ENCODE data around the gene CHCHD6.
A peak's percentile ranks its signal among the peaks of the same experiment; 100 is the strongest.

Gene CHCHD6

GRCh38 chr3:126703512-126704493, at the start of gene CHCHD6:
Gene CHCHD6, plus strand, starts transcription at chr3:126704240. Its CDS starts 73 bp downstream, at chr3:126704313.
- peak; percentile 88 to 95 (median 95) for DNase-seq (ENCODE audit: low read depth in 3 of 3, low spot score in 1 of 3)

- peak; percentile 21 to 78 (median 57) for DNase-seq (ENCODE audit: low read depth in 3 of 3, low spot score in 1 of 3)
These were observed 49.3 kb upstream of the CHCHD6 start, which contains the start of gene TXNRD3 for GRCh38 chr3:126654571-126655383. Gene TXNRD3, minus strand, starts transcription at chr3:126655124.

GRCh38 chr3:126655887-126656286, 48.2 kb upstream of the CHCHD6 start:
- DNase-seq (ENCODE audit: low read depth in 3 of 3, low spot score in 1 of 3): no peak

- DNase-seq (ENCODE audit: low read depth in 3 of 3, low spot score in 1 of 3): no peak
These were observed 47.5 kb upstream of the CHCHD6 start for GRCh38 chr3:126656371-126657134.

- DNase-seq (ENCODE audit: low read depth in 3 of 3, low spot score in 1 of 3): no peak
These were observed 46.1 kb upstream of the CHCHD6 start for GRCh38 chr3:126657901-126658300.

GRCh38 chr3:126658584-126658983, 45.5 kb upstream of the CHCHD6 start:
- no peak for DNase-seq (ENCODE audit: low read depth in 3 of 3, low spot score in 1 of 3)

- DNase-seq (ENCODE audit: low read depth in 3 of 3, low spot score in 1 of 3): no peak
These were observed 43.8 kb upstream of the CHCHD6 start for GRCh38 chr3:126659915-126660886.

- no peak for DNase-seq (ENCODE audit: low read depth in 3 of 3, low spot score in 1 of 3)
These were observed 42.3 kb upstream of the CHCHD6 start for GRCh38 chr3:126661532-126662364.

GRCh38 chr3:126663257-126663656, 40.8 kb upstream of the CHCHD6 start:
- DNase-seq (ENCODE audit: low read depth in 3 of 3, low spot score in 1 of 3): no peak

GRCh38 chr3:126663750-126664149, 40.3 kb upstream of the CHCHD6 start:
- DNase-seq (ENCODE audit: low read depth in 3 of 3, low spot score in 1 of 3): no peak

GRCh38 chr3:126664591-126665214, 39.3 kb upstream of the CHCHD6 start:
- no peak for DNase-seq (ENCODE audit: low read depth in 3 of 3, low spot score in 1 of 3)

- no peak for DNase-seq (ENCODE audit: low read depth in 3 of 3, low spot score in 1 of 3)
These were observed 38.7 kb upstream of the CHCHD6 start for GRCh38 chr3:126665221-126665936.

- no peak for DNase-seq (ENCODE audit: low read depth in 3 of 3, low spot score in 1 of 3)
These were observed 37.9 kb upstream of the CHCHD6 start for GRCh38 chr3:126665959-126666657.

- no peak for DNase-seq (ENCODE audit: low read depth in 3 of 3, low spot score in 1 of 3)
These were observed 37.1 kb upstream of the CHCHD6 start for GRCh38 chr3:126666658-126667528.

GRCh38 chr3:126667631-126668449, 36.2 kb upstream of the CHCHD6 start:
- DNase-seq (ENCODE audit: low read depth in 3 of 3, low spot score in 1 of 3): no peak

Measured in stimulated activated CD4-positive, alpha-beta T cell treated with anti-CD3 and anti-CD28 coated beads, TNF-alpha, amount 100 ng/mL, for 1 hour (primary cell).